Neural crest cell (in vitro differentiated cells): Measurements from ENCODE around the gene DNPEP. TPM values are rescaled to one million over a fixed set of nuclear protein-coding genes. Genes with fewer than 3 reads are reported as not detected.
A peak's percentile ranks its signal among the peaks of the same experiment; 100 is the strongest.

Experiments used
- DNase-seq: peaks from one replicate; pipeline ENCODE4 v3.0.0; 2021; ENCODE audit warnings: low read depth, mixed read lengths, low spot score
- H3K27ac Mint-ChIP-seq: one replicate; pipeline ENCODE4 v1.8.0; 2021; ENCODE audit warnings: mild to moderate bottlenecking, mixed read lengths; ENCODE audit not compliant: unreplicated experiment
- H3K27me3 Mint-ChIP-seq: 2 replicates; pipeline ENCODE4 v1.8.0; 2021; ENCODE audit warnings: low read depth, mild to moderate bottlenecking, mixed read lengths
- H3K36me3 Mint-ChIP-seq: 2 replicates; pipeline ENCODE4 v1.8.0; 2021; ENCODE audit warnings: low read depth, mild to moderate bottlenecking, mixed read lengths
- H3K4me1 Mint-ChIP-seq: 2 replicates; pipeline ENCODE4 v1.8.0; 2021; ENCODE audit warnings: mixed read lengths
- H3K4me3 Mint-ChIP-seq: one replicate; pipeline ENCODE4 v1.8.0; 2021; ENCODE audit warnings: mild to moderate bottlenecking, mixed read lengths
- H3K9me3 Mint-ChIP-seq: 2 replicates; pipeline ENCODE4 v1.8.0; 2021; ENCODE audit warnings: mixed read lengths
- total RNA-seq: library from RNA; stranded (reverse); gene quantifications from 2 replicates; pipeline ENCODE4 v1.2.1, GENCODE V29; 2021
- TF ChIP-seq, protein P1 (sequence below): fragments of 200-600 bp; sonication (generic); conservative IDR thresholded peaks from 2 replicates; pipeline ENCODE4 v1.5.0; 2021; ENCODE audit warnings: antibody characterized with exemption, mild to moderate bottlenecking

The DNPEP gene
- total RNA-seq, 1 donor from 2014 or later = 36.9 TPM

- Mint-ChIP-seq H3K27ac (no peak overlapping the region), H3K4me1 (peaks cover 11% of the 10 kb centered on the region), H3K27me3 (peaks cover 78% of the 10 kb centered on the region), H3K4me3 (no peak overlapping the region), H3K36me3 (no peaks in the 10 kb centered on the region), H3K9me3 (no peaks in the 10 kb centered on the region)
- DNase-seq = peak; percentile 77
- TF ChIP-seq, protein P1, sequence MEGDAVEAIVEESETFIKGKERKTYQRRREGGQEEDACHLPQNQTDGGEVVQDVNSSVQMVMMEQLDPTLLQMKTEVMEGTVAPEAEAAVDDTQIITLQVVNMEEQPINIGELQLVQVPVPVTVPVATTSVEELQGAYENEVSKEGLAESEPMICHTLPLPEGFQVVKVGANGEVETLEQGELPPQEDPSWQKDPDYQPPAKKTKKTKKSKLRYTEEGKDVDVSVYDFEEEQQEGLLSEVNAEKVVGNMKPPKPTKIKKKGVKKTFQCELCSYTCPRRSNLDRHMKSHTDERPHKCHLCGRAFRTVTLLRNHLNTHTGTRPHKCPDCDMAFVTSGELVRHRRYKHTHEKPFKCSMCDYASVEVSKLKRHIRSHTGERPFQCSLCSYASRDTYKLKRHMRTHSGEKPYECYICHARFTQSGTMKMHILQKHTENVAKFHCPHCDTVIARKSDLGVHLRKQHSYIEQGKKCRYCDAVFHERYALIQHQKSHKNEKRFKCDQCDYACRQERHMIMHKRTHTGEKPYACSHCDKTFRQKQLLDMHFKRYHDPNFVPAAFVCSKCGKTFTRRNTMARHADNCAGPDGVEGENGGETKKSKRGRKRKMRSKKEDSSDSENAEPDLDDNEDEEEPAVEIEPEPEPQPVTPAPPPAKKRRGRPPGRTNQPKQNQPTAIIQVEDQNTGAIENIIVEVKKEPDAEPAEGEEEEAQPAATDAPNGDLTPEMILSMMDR = peak; percentile 69
Observed at GRCh38 chr2:219352448-219353023, 35.2 kb downstream of the DNPEP start.

DNA sequence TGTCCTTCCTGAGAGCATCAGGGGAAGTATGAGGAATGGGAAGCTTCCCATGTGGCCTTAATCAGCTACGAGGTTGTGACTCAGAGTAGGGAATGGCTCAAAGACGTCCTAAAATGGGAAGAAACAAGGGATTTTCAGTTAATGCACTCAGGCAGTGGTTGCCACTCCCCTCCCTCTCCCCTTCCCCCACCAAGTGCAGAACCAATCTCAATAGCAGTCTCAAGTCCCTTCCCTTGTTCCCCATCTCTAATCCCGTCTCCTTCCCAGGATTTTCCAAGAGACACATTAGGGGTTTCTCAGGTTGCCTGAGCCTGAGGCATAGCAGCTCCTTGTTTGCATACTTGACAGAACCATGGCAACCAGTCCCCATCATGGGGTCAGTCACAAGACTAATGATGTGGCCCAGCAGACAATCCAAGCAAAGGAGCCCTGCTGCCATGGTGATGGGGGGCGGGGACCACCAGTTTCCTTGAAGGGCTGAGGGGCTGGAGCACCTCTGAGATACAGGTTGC, 36.9 kb downstream of the DNPEP start:
- no peak overlapping the region for H3K4me3 Mint-ChIP-seq
- peaks cover 11% of the 10 kb centered on the region for H3K4me1 Mint-ChIP-seq
- H3K27ac Mint-ChIP-seq = peak overlapping the region; percentile 48

GRCh38 chr2:219350215-219350614, 37.5 kb downstream of the DNPEP start:
- Mint-ChIP-seq H3K4me3 (no peak overlapping the region), H3K4me1 (peaks cover 11% of the 10 kb centered on the region), H3K27me3 (peaks cover 73% of the 10 kb centered on the region)

More for the DNA sequence above, 36.9 kb downstream of the DNPEP start:
- DNase-seq = peak; percentile 42
- H3K27me3 Mint-ChIP-seq = peaks cover 74% of the 10 kb centered on the region
- no peaks in the 10 kb centered on the region for H3K9me3 Mint-ChIP-seq
- TF ChIP-seq, protein P1 = no peak
- H3K36me3 Mint-ChIP-seq = no peaks in the 10 kb centered on the region

DNA sequence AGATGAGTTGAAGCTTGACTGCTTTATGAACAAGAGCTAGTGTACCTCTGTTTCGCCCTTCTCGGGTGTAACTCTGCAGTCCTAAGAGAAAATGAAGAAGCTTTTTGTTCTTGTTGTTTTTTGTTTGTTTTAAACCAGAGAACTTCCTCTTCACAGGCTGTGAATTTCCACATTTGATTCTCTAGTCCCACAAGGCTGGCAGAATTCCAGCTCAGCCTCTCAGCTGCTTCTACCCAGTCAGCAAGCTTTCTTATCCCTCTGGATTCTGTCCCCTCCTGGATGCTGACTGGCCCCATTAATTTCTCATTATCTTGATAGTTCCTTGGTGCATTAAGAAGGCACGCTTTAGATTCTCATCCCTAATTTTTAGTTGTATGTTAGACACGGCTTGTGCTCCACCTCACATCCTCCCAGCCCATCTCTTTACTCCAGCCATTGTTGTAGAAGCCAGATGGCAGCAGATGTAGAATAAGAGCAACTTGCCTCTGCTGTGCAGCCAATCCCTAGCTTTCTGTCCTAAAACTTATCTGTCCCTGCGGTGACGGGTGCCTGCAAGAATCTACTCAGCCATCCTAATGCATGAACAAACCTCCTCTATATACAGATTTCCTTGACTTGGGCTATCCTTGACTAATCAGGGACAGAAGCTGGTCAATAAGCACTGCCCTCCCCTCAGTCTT, 42.8 kb downstream of the DNPEP start:
- H3K4me1 Mint-ChIP-seq = peaks cover 8% of the 10 kb centered on the region
- no peaks in the 10 kb centered on the region for H3K9me3 Mint-ChIP-seq
- peaks cover 70% of the 10 kb centered on the region for H3K27me3 Mint-ChIP-seq
- no peak overlapping the region for H3K4me3 Mint-ChIP-seq
- H3K27ac Mint-ChIP-seq = no peak overlapping the region
- no peaks in the 10 kb centered on the region for H3K36me3 Mint-ChIP-seq
- TF ChIP-seq, protein P1 = no peak
- DNase-seq = no peak

More at GRCh38 chr2:219350215-219350614, 37.5 kb downstream of the DNPEP start:
- Mint-ChIP-seq H3K27ac (no peak overlapping the region), H3K36me3 (no peaks in the 10 kb centered on the region), H3K9me3 (no peaks in the 10 kb centered on the region)
- no peak for DNase-seq
- TF ChIP-seq, protein P1 = no peak

- Mint-ChIP-seq H3K27ac (no peak overlapping the region), H3K36me3 (no peaks in the 10 kb centered on the region), H3K27me3 (peaks cover 97% of the 10 kb centered on the region), H3K4me3 (no peak overlapping the region), H3K9me3 (no peaks in the 10 kb centered on the region), H3K4me1 (peaks cover 3% of the 10 kb centered on the region)
- TF ChIP-seq, protein P1 = no peak
- DNase-seq = no peak
Observed at GRCh38 chr2:219335373-219335786, 52.3 kb downstream of the DNPEP start.
